Breast epithelium (tissue), 3 donors: ENCODE results near the gene FAM76B.

ENCODE experiments used
- POLR2AphosphoS5 ChIP-seq, 3 donors: sonication (generic); formaldehyde crosslinking; IDR thresholded peaks; one replicate each; pipeline ENCODE4 v1.6.1; 2017; ENCODE audit warnings: antibody characterized with exemption in 3 of 3
- TF ChIP-seq, protein P1 (sequence below), 3 donors: fragments of 450-650 bp; IDR thresholded peaks; one replicate each; pipeline ENCODE4 v1.5.1; 2016 to 2017; ENCODE audit warnings: antibody characterized with exemption in 3 of 3, mild to moderate bottlenecking in 3 of 3, moderate library complexity in 3 of 3

DNA sequence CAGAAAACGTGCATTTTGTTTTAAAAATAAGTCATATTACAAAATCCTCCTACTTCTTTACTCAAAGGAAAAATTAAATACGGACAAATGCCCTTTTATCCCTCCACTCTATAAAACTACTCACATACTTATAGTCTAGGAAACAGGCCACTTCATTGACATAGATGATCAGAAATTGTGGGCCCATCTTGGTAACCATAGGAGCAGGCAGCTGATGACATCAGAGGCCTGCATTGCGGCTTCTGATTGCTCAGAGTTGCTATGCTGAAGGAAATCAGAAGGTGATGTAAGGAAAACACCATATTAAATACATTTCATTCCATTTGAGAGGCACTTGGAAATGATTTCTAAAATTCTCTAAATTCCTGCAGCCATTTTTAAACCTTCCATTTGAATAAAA lies 27.0 kb downstream of the FAM76B start:
- TF ChIP-seq POLR2AphosphoS5 (IDR thresholded peaks at IDR 0.05), result no peak
- TF ChIP-seq, protein P1, sequence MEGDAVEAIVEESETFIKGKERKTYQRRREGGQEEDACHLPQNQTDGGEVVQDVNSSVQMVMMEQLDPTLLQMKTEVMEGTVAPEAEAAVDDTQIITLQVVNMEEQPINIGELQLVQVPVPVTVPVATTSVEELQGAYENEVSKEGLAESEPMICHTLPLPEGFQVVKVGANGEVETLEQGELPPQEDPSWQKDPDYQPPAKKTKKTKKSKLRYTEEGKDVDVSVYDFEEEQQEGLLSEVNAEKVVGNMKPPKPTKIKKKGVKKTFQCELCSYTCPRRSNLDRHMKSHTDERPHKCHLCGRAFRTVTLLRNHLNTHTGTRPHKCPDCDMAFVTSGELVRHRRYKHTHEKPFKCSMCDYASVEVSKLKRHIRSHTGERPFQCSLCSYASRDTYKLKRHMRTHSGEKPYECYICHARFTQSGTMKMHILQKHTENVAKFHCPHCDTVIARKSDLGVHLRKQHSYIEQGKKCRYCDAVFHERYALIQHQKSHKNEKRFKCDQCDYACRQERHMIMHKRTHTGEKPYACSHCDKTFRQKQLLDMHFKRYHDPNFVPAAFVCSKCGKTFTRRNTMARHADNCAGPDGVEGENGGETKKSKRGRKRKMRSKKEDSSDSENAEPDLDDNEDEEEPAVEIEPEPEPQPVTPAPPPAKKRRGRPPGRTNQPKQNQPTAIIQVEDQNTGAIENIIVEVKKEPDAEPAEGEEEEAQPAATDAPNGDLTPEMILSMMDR (IDR thresholded peaks at IDR 0.05), result no peak
